ENCODE results near the gene GALR2.

- TF ChIP-seq CTCF (conservative IDR thresholded peaks at IDR 0.05) (no peak), ZFX (IDR thresholded peaks at IDR 0.05) (no peak)
These were observed 8.8 kb upstream of the GALR2 start for GRCh38 chr17:76065775-76066174.
